ENCODE data around the gene PRKN. TPM values are rescaled to one million over a fixed set of nuclear protein-coding genes. Genes with fewer than 3 reads are reported as not detected.

The PRKN gene
- total and polyA plus RNA-seq, 9 of the 15 experiments (the other 6 are each of a cell fraction or from before 2014, with no cell fraction given): 0.03 to 0.96 (median 0.15) TPM; not detected in 2

- intact Hi-C loops (cut with micrococcal nuclease): no loop called here
- H3K27ac ChIP-seq (ENCODE audit: extremely low read depth, low read depth, low read length): no peak overlapping the region
- H3K79me2 ChIP-seq (ENCODE audit: control insufficient read depth, insufficient read depth, low read length): no peaks in the 10 kb centered on the region
- H3K9me3 ChIP-seq (replicated peaks; ENCODE audit: control insufficient read depth, insufficient read depth, low read depth, low read length): no peaks in the 10 kb centered on the region
- H3K4me1 ChIP-seq (replicated peaks in 1 of 2; ENCODE audit: control insufficient read depth in 2 of 2, insufficient read depth in 2 of 2, low read length in 2 of 2): no peaks in the 10 kb centered on the region
- no peak for FAIRE-seq
- in situ Hi-C loops (cut with MboI): no loop called here
- ChIA-PET CTCF (ENCODE audit: low intra/inter-chr PET ratio) (no interaction called here), POLR2A (no interaction called here)
- no TSS peak for BruUV-seq (replicated peaks)
- H3K9me1 ChIP-seq (ENCODE audit: control insufficient read depth, insufficient read depth, low read length): no peaks in the 10 kb centered on the region
- no peaks in the 10 kb centered on the region for H4K20me1 ChIP-seq (replicated peaks; ENCODE audit: control insufficient read depth, insufficient read depth, low read length)
- H3K27me3 ChIP-seq (ENCODE audit: control insufficient read depth in 2 of 2, insufficient read depth in 2 of 2, low read length in 2 of 2): no peaks in the 10 kb centered on the region
- no peak overlapping the region for H3K4me3 ChIP-seq
- no peak overlapping the region for H2AFZ ChIP-seq (ENCODE audit: low read depth, low read length)
- no peaks in the 10 kb centered on the region for H3K36me3 ChIP-seq (ENCODE audit: control insufficient read depth, insufficient read depth, low read length)
- TF ChIP-seq ZBTB26 (CRISPR knock-in tag; IDR thresholded peaks at IDR 0.05): no peak
- TF ChIP-seq GABPA (tag; conservative IDR thresholded peaks at IDR 0.05; ENCODE audit: low read depth): 0 out of 2 replicates have a peak, but pooled peaks have one; percentile 15
- TF ChIP-seq NR2C2 (CRISPR knock-in tag; IDR thresholded peaks at IDR 0.05): no peak
- peak; percentile 17; the same call in 1 of the 2 replicates for TF ChIP-seq NR2C2 (tag; IDR thresholded peaks at IDR 0.05)
- TF ChIP-seq ESRRB (CRISPR knock-in tag; IDR thresholded peaks at IDR 0.05; ENCODE audit: borderline replicate concordance): no peak
- TF ChIP-seq ZNF644 (tag; IDR thresholded peaks at IDR 0.05; ENCODE audit: low read depth): no peak
- no peak overlapping the region for H3K9ac ChIP-seq (ENCODE audit: insufficient read depth in 1 of 2, low read depth in 2 of 2, low read length in 2 of 2)
- DNase-seq (ENCODE audit: extremely low read depth in 1 of 4, low spot score in 3 of 4): no peak
- ATAC-seq: no peak
- no peak overlapping the region for H3K4me2 ChIP-seq (ENCODE audit: insufficient read depth, low read length)
- WGBS (ENCODE audit: insufficient coverage, low coverage, missing lambda C conversion rate): 7% methylated on average over 5 of the region's 5 CpGs
Measured at GRCh38 chr6:162100096-162100495, 627.5 kb downstream of the PRKN start.
